Measurements from ENCODE around the gene AKR1C4.

The AKR1C4 gene

DNA sequence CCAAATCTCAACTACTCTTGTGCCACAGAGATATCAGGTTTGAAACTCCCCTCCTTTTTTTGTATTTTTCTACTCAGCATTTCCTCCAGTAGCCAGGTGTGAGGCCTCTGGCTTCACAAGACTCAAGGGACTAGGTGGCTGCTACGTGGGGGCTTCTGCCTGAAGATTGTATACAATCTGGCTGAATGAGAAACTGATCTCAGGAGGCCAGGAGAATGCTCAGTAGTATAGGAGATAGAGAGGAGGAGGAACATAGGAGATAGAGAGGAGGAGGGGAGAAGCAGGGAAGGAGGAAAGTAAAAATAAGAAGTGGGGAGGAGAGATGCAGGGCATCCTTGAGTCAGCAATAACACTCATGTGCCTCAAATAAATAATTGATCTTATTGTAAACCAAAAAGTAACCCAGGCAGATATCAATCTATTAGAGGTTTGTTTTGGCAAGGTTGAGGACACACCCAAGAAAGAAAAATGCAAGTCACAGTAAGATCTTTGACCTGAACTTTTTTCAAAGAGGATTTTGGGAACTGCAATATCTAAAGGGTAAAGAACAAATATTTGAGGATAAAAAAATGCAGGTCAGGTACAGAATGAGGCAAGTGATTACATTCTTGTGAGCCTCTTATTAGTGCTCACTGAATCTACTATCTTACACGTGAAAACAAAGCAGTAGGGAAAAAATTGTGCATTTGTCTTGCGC is 48.5 kb upstream of the AKR1C4 start:
- TF ChIP-seq EZH2phosphoT487 (conservative IDR thresholded peaks at IDR 0.05; ENCODE audit: low read length) (no peak), CTCF (IDR thresholded peaks at IDR 0.05; ENCODE audit: insufficient read depth, low read length, poor library complexity, severe bottlenecking) (no peak)
- Histone ChIP-seq H3K9ac (ENCODE audit: low read length) (no peak overlapping the region), H3K27me3 (ENCODE audit: low read length) (no peaks in the 10 kb centered on the region), H3K4me2 (ENCODE audit: low read depth, low read length, poor library complexity, severe bottlenecking) (no peak overlapping the region), H3K79me2 (ENCODE audit: insufficient read depth, low read length) (no peaks in the 10 kb centered on the region), H3K36me3 (ENCODE audit: low read length) (no peaks in the 10 kb centered on the region), H4K20me1 (ENCODE audit: low read depth, low read length) (no peaks in the 10 kb centered on the region), H3K9me3 (ENCODE audit: insufficient read depth, low read length) (peaks cover 8% of the 10 kb centered on the region; the same call in 1 of the 2 replicates), H3K27ac (ENCODE audit: low read depth, low read length) (no peak overlapping the region), H3K9me2 (replicated peaks; ENCODE audit: insufficient read depth, low read length) (no peaks in the 10 kb centered on the region), H2AFZ (ENCODE audit: low read depth, low read length, severe bottlenecking) (no peak overlapping the region), H3F3A (ENCODE audit: insufficient read depth) (no peaks in the 10 kb centered on the region), H3K4me3 (ENCODE audit: insufficient read depth, low read length, poor library complexity, severe bottlenecking) (no peak overlapping the region)

- H3K9me3 ChIP-seq (ENCODE audit: insufficient read depth, low read length) = peaks cover 8% of the 10 kb centered on the region; the same call in 1 of the 2 replicates
- no peaks in the 10 kb centered on the region for H3F3A ChIP-seq (ENCODE audit: insufficient read depth)
- H3K27me3 ChIP-seq (ENCODE audit: low read length) = no peaks in the 10 kb centered on the region
- H3K79me2 ChIP-seq (ENCODE audit: insufficient read depth, low read length) = no peaks in the 10 kb centered on the region
- no peak overlapping the region for H3K9ac ChIP-seq (ENCODE audit: low read length)
- no peak for TF ChIP-seq CTCF (IDR thresholded peaks at IDR 0.05; ENCODE audit: insufficient read depth, low read length, poor library complexity, severe bottlenecking)
- no peak for TF ChIP-seq EZH2phosphoT487 (conservative IDR thresholded peaks at IDR 0.05; ENCODE audit: low read length)
- H2AFZ ChIP-seq (ENCODE audit: low read depth, low read length, severe bottlenecking) = no peak overlapping the region
- no peaks in the 10 kb centered on the region for H3K36me3 ChIP-seq (ENCODE audit: low read length)
- no peaks in the 10 kb centered on the region for H4K20me1 ChIP-seq (ENCODE audit: low read depth, low read length)
- no peak overlapping the region for H3K27ac ChIP-seq (ENCODE audit: low read depth, low read length)
- no peaks in the 10 kb centered on the region for H3K9me2 ChIP-seq (replicated peaks; ENCODE audit: insufficient read depth, low read length)
- H3K4me2 ChIP-seq (ENCODE audit: low read depth, low read length, poor library complexity, severe bottlenecking) = no peak overlapping the region
- H3K4me3 ChIP-seq (ENCODE audit: insufficient read depth, low read length, poor library complexity, severe bottlenecking) = no peak overlapping the region
Measured at GRCh38 chr10:5148678-5149032, 48.0 kb upstream of the AKR1C4 start.

DNA sequence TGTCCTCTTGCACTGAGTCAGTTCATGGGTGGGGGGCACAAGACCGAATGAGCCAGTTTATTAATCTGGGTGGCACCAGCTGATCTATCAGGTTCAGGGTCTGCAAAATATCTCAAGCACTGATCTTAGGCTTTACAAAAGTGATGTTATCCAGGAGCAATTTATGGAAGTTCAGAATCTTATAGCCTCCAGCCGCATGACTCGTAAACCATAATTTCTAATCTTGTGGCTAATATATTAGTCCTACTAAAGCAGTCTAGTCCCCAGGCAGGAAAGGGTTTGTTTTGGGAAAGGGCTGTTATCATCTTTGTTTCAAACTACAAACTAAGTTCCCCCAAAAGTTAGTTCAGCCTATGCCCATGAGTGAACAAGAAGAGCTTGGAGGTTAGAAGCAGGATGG is 45.6 kb upstream of the AKR1C4 start:
- no peak overlapping the region for H3K4me3 ChIP-seq (ENCODE audit: insufficient read depth, low read length, poor library complexity, severe bottlenecking)
- H3K9ac ChIP-seq (ENCODE audit: low read length) = no peak overlapping the region
- H3K9me3 ChIP-seq (ENCODE audit: insufficient read depth, low read length) = peaks cover 8% of the 10 kb centered on the region; the same call in 1 of the 2 replicates
- TF ChIP-seq CTCF (IDR thresholded peaks at IDR 0.05; ENCODE audit: insufficient read depth, low read length, poor library complexity, severe bottlenecking) = no peak
- no peaks in the 10 kb centered on the region for H3K9me2 ChIP-seq (replicated peaks; ENCODE audit: insufficient read depth, low read length)
- H3K36me3 ChIP-seq (ENCODE audit: low read length) = no peaks in the 10 kb centered on the region
- no peaks in the 10 kb centered on the region for H4K20me1 ChIP-seq (ENCODE audit: low read depth, low read length)
- no peaks in the 10 kb centered on the region for H3K27me3 ChIP-seq (ENCODE audit: low read length)
- no peaks in the 10 kb centered on the region for H3K79me2 ChIP-seq (ENCODE audit: insufficient read depth, low read length)
- H2AFZ ChIP-seq (ENCODE audit: low read depth, low read length, severe bottlenecking) = no peak overlapping the region
- H3K27ac ChIP-seq (ENCODE audit: low read depth, low read length) = no peak overlapping the region
- H3K4me2 ChIP-seq (ENCODE audit: low read depth, low read length, poor library complexity, severe bottlenecking) = no peak overlapping the region
- no peaks in the 10 kb centered on the region for H3F3A ChIP-seq (ENCODE audit: insufficient read depth)
